ENCODE measurements around the gene CDC37.

DNA sequence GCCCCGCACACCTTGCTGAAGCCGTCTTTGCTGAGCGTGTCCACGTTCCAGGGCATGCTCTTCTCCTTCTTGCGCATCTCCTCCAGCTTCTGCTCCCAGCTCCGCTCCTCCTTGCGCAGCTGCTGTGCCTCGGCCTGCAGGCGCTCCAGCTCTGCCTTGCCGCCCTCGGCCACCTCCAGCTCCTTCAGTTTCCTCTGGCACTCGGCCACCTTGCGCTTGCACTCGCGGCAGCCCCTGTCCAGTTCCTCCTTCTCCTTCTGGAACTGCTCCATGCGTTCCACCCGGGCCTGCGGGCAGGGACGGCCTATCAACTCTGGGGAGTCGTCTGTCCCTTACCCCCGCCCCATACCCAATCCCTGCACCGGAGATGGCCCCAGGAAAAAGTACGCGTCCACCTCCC is 7.4 kb downstream of the CDC37 start:
- TF ChIP-seq ZNF331 (CRISPR knock-in tag; IDR thresholded peaks at IDR 0.05; ENCODE audit: low read depth) (no peak), POLR2AphosphoS5 (IDR thresholded peaks at IDR 0.05; ENCODE audit: low read depth) (no peak), EZH2phosphoT487 (IDR thresholded peaks at IDR 0.05; ENCODE audit: unreplicated experiment) (no peak)
- TF ChIP-seq, protein P1, sequence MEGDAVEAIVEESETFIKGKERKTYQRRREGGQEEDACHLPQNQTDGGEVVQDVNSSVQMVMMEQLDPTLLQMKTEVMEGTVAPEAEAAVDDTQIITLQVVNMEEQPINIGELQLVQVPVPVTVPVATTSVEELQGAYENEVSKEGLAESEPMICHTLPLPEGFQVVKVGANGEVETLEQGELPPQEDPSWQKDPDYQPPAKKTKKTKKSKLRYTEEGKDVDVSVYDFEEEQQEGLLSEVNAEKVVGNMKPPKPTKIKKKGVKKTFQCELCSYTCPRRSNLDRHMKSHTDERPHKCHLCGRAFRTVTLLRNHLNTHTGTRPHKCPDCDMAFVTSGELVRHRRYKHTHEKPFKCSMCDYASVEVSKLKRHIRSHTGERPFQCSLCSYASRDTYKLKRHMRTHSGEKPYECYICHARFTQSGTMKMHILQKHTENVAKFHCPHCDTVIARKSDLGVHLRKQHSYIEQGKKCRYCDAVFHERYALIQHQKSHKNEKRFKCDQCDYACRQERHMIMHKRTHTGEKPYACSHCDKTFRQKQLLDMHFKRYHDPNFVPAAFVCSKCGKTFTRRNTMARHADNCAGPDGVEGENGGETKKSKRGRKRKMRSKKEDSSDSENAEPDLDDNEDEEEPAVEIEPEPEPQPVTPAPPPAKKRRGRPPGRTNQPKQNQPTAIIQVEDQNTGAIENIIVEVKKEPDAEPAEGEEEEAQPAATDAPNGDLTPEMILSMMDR (conservative IDR thresholded peaks at IDR 0.05; ENCODE audit: low read depth in 2 of 2): no peak
- TF ChIP-seq, protein P2, sequence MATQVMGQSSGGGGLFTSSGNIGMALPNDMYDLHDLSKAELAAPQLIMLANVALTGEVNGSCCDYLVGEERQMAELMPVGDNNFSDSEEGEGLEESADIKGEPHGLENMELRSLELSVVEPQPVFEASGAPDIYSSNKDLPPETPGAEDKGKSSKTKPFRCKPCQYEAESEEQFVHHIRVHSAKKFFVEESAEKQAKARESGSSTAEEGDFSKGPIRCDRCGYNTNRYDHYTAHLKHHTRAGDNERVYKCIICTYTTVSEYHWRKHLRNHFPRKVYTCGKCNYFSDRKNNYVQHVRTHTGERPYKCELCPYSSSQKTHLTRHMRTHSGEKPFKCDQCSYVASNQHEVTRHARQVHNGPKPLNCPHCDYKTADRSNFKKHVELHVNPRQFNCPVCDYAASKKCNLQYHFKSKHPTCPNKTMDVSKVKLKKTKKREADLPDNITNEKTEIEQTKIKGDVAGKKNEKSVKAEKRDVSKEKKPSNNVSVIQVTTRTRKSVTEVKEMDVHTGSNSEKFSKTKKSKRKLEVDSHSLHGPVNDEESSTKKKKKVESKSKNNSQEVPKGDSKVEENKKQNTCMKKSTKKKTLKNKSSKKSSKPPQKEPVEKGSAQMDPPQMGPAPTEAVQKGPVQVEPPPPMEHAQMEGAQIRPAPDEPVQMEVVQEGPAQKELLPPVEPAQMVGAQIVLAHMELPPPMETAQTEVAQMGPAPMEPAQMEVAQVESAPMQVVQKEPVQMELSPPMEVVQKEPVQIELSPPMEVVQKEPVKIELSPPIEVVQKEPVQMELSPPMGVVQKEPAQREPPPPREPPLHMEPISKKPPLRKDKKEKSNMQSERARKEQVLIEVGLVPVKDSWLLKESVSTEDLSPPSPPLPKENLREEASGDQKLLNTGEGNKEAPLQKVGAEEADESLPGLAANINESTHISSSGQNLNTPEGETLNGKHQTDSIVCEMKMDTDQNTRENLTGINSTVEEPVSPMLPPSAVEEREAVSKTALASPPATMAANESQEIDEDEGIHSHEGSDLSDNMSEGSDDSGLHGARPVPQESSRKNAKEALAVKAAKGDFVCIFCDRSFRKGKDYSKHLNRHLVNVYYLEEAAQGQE (IDR thresholded peaks at IDR 0.05; ENCODE audit: unreplicated experiment): no peak
